B cell (primary cell): ENCODE results near the gene PIK3AP1. TPM values are rescaled to one million over a fixed set of nuclear protein-coding genes. Genes with fewer than 3 reads are reported as not detected.
"Not testable (repeated sequence)": the region's sequence is repeated elsewhere in the genome, so short reads cannot be mapped to it uniquely, and the experiment has no call there.

Source experiments
- ATAC-seq: fragments of 200-7000 bp; cut with Tn5 transposase; one replicate; pipeline ENCODE4 v1.10.0; 2021; ENCODE audit warnings: low read depth, mild to moderate bottlenecking, moderate number of reproducible peaks, moderate library complexity
- CTCF ChIA-PET: fragments of 350-600 bp; sonication (Branson Sonifier 250); formaldehyde crosslinking; loops from one replicate; lab custom pipeline; 2021; ENCODE audit warnings: antibody characterized with exemption, inconsistent platforms; lab: Charles Lee
- POLR2A ChIA-PET: fragments of 350-600 bp; sonication (Branson Sonifier 250); formaldehyde crosslinking; loops from one replicate; lab custom pipeline; 2021; ENCODE audit warnings: antibody characterized with exemption; lab: Charles Lee
- DNase-seq: peaks from one replicate; pipeline ENCODE4 v3.0.0; 2013
- H2AFZ ChIP-seq: 2 replicates; pipeline ENCODE4 v1.6.1; 2012; ENCODE audit warnings: mild to moderate bottlenecking, low read depth, low read length; ENCODE audit not compliant: insufficient read depth, poor library complexity, severe bottlenecking
- H3K27ac ChIP-seq, 2 donors: 1 replicate in 1 of 2; 2 replicates in 1 of 2; pipeline ENCODE4 v1.5.1; 2012 to 2013; ENCODE audit warnings: low read length in 2 of 2, mild to moderate bottlenecking in 2 of 2, moderate library complexity in 1 of 2
- H3K27me3 ChIP-seq, 4 experiments: fragments of 200-600 bp in 1 of 4; sonication (generic) in 1 of 4; replicated peaks in 1 of 4; 1 replicate in 2 of 4; 2 replicates in 2 of 4; pipeline versions ENCODE4 v1.6.1 to v1.7.0; 2013 to 2016; ENCODE audit warnings: low read length in 3 of 4, mild to moderate bottlenecking in 2 of 4, mixed read lengths in 1 of 4, moderate library complexity in 1 of 4; ENCODE audit not compliant: insufficient read depth in 4 of 4, control insufficient read depth in 3 of 4; ENCODE audit errors: control extremely low read depth in 1 of 4
- H3K36me3 ChIP-seq, 2 experiments: replicated peaks in 1 of 2; 1 replicate in 1 of 2; 2 replicates in 1 of 2; pipeline versions ENCODE4 v1.6.1 to v1.7.1; 2013; ENCODE audit warnings: low read length in 1 of 2; ENCODE audit not compliant: insufficient read depth in 2 of 2, control insufficient read depth in 1 of 2; ENCODE audit errors: control extremely low read depth in 1 of 2, extremely low read depth in 1 of 2
- H3K4me1 ChIP-seq, 2 donors: fragments of 200-600 bp in 1 of 2; sonication (generic) in 1 of 2; 1 replicate in 1 of 2; 2 replicates in 1 of 2; pipeline versions ENCODE4 v1.5.1 to v1.6.1; 2013 to 2017; ENCODE audit warnings: low read length in 2 of 2; ENCODE audit not compliant: control insufficient read depth in 2 of 2, insufficient read depth in 2 of 2
- H3K4me2 ChIP-seq: replicated peaks from 2 replicates; pipeline ENCODE3; 2012; ENCODE audit warnings: mild to moderate bottlenecking, low read depth, low read length; ENCODE audit not compliant: poor library complexity, severe bottlenecking
- H3K4me3 ChIP-seq, 5 experiments: fragments of 200-600 bp in 1 of 5; sonication (generic) in 1 of 5; 1 replicate in 3 of 5; 2 replicates in 2 of 5; pipeline versions ENCODE4 v1.5.1 to v1.7.0; 2011 to 2016; ENCODE audit warnings: low read length in 4 of 5, mild to moderate bottlenecking in 4 of 5, low read depth in 2 of 5, control low read depth in 1 of 5, moderate library complexity in 1 of 5; ENCODE audit not compliant: insufficient read depth in 1 of 5; ENCODE audit errors: control extremely low read depth in 1 of 5, extremely low read depth in 1 of 5
- H3K79me2 ChIP-seq: fragments of 200-600 bp; sonication (generic); one replicate; pipeline ENCODE4 v1.6.0; 2016; ENCODE audit warnings: low read length; ENCODE audit not compliant: control insufficient read depth, insufficient read depth
- H3K9ac ChIP-seq: fragments of 200-600 bp; sonication (generic); 2 replicates; pipeline ENCODE4 v1.6.1; 2017; ENCODE audit warnings: mild to moderate bottlenecking, low read length, moderate library complexity
- H3K9me3 ChIP-seq, 3 donors: one replicate each; pipeline versions ENCODE4 v1.6.1 to v1.7.1; 2013; ENCODE audit warnings: low read length in 2 of 3; ENCODE audit not compliant: control insufficient read depth in 2 of 3, insufficient read depth in 1 of 3; ENCODE audit errors: control extremely low read depth in 1 of 3
- H4K20me1 ChIP-seq: 2 replicates; pipeline ENCODE4 v1.6.0; 2012; ENCODE audit warnings: mild to moderate bottlenecking, low read length; ENCODE audit not compliant: insufficient read depth, control insufficient read depth, poor library complexity, severe bottlenecking
- H3K27ac Mint-ChIP-seq: one replicate; pipeline ENCODE4 v1.8.0; 2021; ENCODE audit warnings: mixed read lengths
- H3K27me3 Mint-ChIP-seq: one replicate; pipeline ENCODE4 v1.8.0; 2021; ENCODE audit warnings: mixed read lengths
- H3K4me1 Mint-ChIP-seq: one replicate; pipeline ENCODE4 v1.8.0; 2021; ENCODE audit warnings: mixed read lengths
- H3K4me3 Mint-ChIP-seq: one replicate; pipeline ENCODE4 v1.8.0; 2021; ENCODE audit warnings: mixed read lengths
- H3K9me3 Mint-ChIP-seq: one replicate; pipeline ENCODE4 v1.8.0; 2022; ENCODE audit warnings: mixed read lengths; ENCODE audit not compliant: insufficient read depth
- EZH2 ChIP-seq: IDR thresholded peaks from 2 replicates; pipeline ENCODE4 v1.6.1; 2012; ENCODE audit warnings: borderline replicate concordance, low read depth, mild to moderate bottlenecking, moderate library complexity, low read length; ENCODE audit not compliant: insufficient read depth, poor library complexity, severe bottlenecking
- WGBS: methylation state at CpG from one replicate; pipeline ENCODE4 v1.1.5; 2013; ENCODE audit warnings: missing lambda C conversion rate; ENCODE audit not compliant: insufficient coverage; 5-methylcytosine and 5-hydroxymethylcytosine counted together
- intact Hi-C: fragments of 100-400 bp; cut with micrococcal nuclease; formaldehyde crosslinking; loops from one replicate; pipeline ENCODE4 v1.10.0; 2022
- polyA plus RNA-seq: library from polyadenylated mRNA; depleted of rRNA; stranded (reverse); fragments of >200 nt; gene quantifications from 2 replicates; pipeline ENCODE4 v1.2.3, GENCODE V29; 2012
- total RNA-seq, 2 donors: library from RNA; stranded (reverse); fragments of 120-200 nt in 1 of 2; gene quantifications; 1 replicate in 1 of 2; 2 replicates in 1 of 2; pipeline versions ENCODE4 v1.2.3 to v1.2.4, GENCODE V29; 2013 to 2022
- TF ChIP-seq, protein P1 (sequence below): fragments of 200-600 bp; IDR thresholded peaks from one replicate; pipeline ENCODE4 v1.8.0; 2022; ENCODE audit warnings: antibody characterized with exemption, mild to moderate bottlenecking

Gene PIK3AP1
- total and polyA plus RNA-seq, 2 donors (not counting 1 experiment from before 2014, with no cell fraction given) = 125 to 130 TPM

GRCh38 chr10:96681524-96681923 lies 38.8 kb downstream of the PIK3AP1 start:
- no peaks in the 10 kb centered on the region for H3K27me3 ChIP-seq
- intact Hi-C loops = no loop called here
- no peak for ATAC-seq
- H2AFZ ChIP-seq = no peak overlapping the region
- no peak for DNase-seq
- H3K9ac ChIP-seq = no peak overlapping the region
- H3K36me3 ChIP-seq = peaks cover 11 to 50% of the 10 kb centered on the region in 2 experiments
- peak overlapping the region; percentile 77 for H3K27ac Mint-ChIP-seq
- H3K4me2 ChIP-seq = peak overlapping the region; percentile 1
- CTCF ChIA-PET = interaction anchor here (1.0 to 1.9 kb wide), 5 partner anchors 15 to 41 kb away, joined by 3 to 8 read pairs (median 4); no protein-coding TSS in a partner anchor
- H3K9me3 ChIP-seq = no peaks in the 10 kb centered on the region
- no peak overlapping the region for H3K4me3 ChIP-seq
- H3K4me1 ChIP-seq = peaks cover 86 to 89% of the 10 kb centered on the region in 2 donors
- WGBS = 84% methylated on average over 2 of the region's 3 CpGs
- H3K9me3 Mint-ChIP-seq = no peaks in the 10 kb centered on the region
- H3K79me2 ChIP-seq = peaks cover 100% of the 10 kb centered on the region
- H3K4me3 Mint-ChIP-seq = peak overlapping the region; percentile 30
- peaks cover 88% of the 10 kb centered on the region for H3K4me1 Mint-ChIP-seq
- no peaks in the 10 kb centered on the region for H3K27me3 Mint-ChIP-seq
- POLR2A ChIA-PET = no interaction called here
- peak overlapping the region in 1 of 2 donors; percentile 97 for H3K27ac ChIP-seq
- TF ChIP-seq, protein P1, sequence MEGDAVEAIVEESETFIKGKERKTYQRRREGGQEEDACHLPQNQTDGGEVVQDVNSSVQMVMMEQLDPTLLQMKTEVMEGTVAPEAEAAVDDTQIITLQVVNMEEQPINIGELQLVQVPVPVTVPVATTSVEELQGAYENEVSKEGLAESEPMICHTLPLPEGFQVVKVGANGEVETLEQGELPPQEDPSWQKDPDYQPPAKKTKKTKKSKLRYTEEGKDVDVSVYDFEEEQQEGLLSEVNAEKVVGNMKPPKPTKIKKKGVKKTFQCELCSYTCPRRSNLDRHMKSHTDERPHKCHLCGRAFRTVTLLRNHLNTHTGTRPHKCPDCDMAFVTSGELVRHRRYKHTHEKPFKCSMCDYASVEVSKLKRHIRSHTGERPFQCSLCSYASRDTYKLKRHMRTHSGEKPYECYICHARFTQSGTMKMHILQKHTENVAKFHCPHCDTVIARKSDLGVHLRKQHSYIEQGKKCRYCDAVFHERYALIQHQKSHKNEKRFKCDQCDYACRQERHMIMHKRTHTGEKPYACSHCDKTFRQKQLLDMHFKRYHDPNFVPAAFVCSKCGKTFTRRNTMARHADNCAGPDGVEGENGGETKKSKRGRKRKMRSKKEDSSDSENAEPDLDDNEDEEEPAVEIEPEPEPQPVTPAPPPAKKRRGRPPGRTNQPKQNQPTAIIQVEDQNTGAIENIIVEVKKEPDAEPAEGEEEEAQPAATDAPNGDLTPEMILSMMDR = no peak
- TF ChIP-seq EZH2 = no peak
- peaks cover 62% of the 10 kb centered on the region for H4K20me1 ChIP-seq

- H2AFZ ChIP-seq, H3K9ac ChIP-seq, H3K9me3 Mint-ChIP-seq, ATAC-seq, H3K4me3 ChIP-seq, intact Hi-C loops, H3K27me3 Mint-ChIP-seq, DNase-seq, H3K9me3 ChIP-seq, H3K4me2 ChIP-seq, H3K27me3 ChIP-seq: not testable (repeated sequence)
- peak overlapping the region in 1 of 2 donors; percentile 97 for H3K27ac ChIP-seq
- peaks cover 14 to 52% of the 10 kb centered on the region in 2 experiments for H3K36me3 ChIP-seq
- no CpG with 5 or more reads among the region's 1 CpG for WGBS
- peaks cover 86 to 89% of the 10 kb centered on the region in 2 donors for H3K4me1 ChIP-seq
- H3K4me1 Mint-ChIP-seq = peaks cover 85% of the 10 kb centered on the region
- H3K4me3 Mint-ChIP-seq = peak overlapping the region; percentile 10
- peaks cover 100% of the 10 kb centered on the region for H3K79me2 ChIP-seq
- POLR2A ChIA-PET = interaction anchor here (1.0 kb wide), 1 partner anchor 13 kb away, joined by 3 read pairs; no protein-coding TSS in a partner anchor
- peaks cover 60% of the 10 kb centered on the region for H4K20me1 ChIP-seq
- CTCF ChIA-PET = interaction anchor here (2.1 kb wide), 1 partner anchor 11 kb away, joined by 5 read pairs; no protein-coding TSS in a partner anchor
- H3K27ac Mint-ChIP-seq = peak overlapping the region; percentile 77
Measured at GRCh38 chr10:96680463-96680862, 39.9 kb downstream of the PIK3AP1 start.
